Fibroblast of skin of left biceps (primary cell): ENCODE measurements around the gene CSF2RB.

ENCODE experiments used
- DNase-seq, 2 experiments: peaks; one replicate each; pipeline ENCODE4 v3.0.0-alpha.2; 2013; ENCODE audit warnings: low read depth in 2 of 2

Gene CSF2RB

GRCh38 chr22:36936362-36937116 is 23.1 kb downstream of the CSF2RB start:
- DNase-seq, result no peak

GRCh38 chr22:36937319-36938027 is 24.0 kb downstream of the CSF2RB start:
- no peak for DNase-seq

GRCh38 chr22:36938028-36938425 is 24.6 kb downstream of the CSF2RB start:
- no peak for DNase-seq

GRCh38 chr22:36938886-36939285 is 25.5 kb downstream of the CSF2RB start:
- DNase-seq, result no peak

GRCh38 chr22:36940676-36941075 is 27.2 kb downstream of the CSF2RB start:
- no peak for DNase-seq

- DNase-seq, result no peak
Measured at GRCh38 chr22:36942556-36942955, 29.1 kb downstream of the CSF2RB start.

- no peak for DNase-seq
Measured at GRCh38 chr22:36946421-36947158, 33.2 kb downstream of the CSF2RB start.

- no peak for DNase-seq
Measured at GRCh38 chr22:36948273-36949225, 35.1 kb downstream of the CSF2RB start.

GRCh38 chr22:36950797-36951590 is 37.6 kb downstream of the CSF2RB start:
- DNase-seq, result no peak

GRCh38 chr22:36951746-36952145 is 38.3 kb downstream of the CSF2RB start:
- DNase-seq, result no peak

- no peak for DNase-seq
Measured at GRCh38 chr22:36953239-36954080, 40.0 kb downstream of the CSF2RB start.

GRCh38 chr22:36954251-36955014 is 41.0 kb downstream of the CSF2RB start:
- DNase-seq, result no peak

GRCh38 chr22:36955691-36956090 is 42.3 kb downstream of the CSF2RB start:
- DNase-seq, result no peak

- no peak for DNase-seq
Measured at GRCh38 chr22:36958366-36958765, 44.9 kb downstream of the CSF2RB start.

GRCh38 chr22:36961626-36962025 is 48.2 kb downstream of the CSF2RB start:
- no peak for DNase-seq

- DNase-seq, result no peak
Measured at GRCh38 chr22:36963302-36963701, 49.9 kb downstream of the CSF2RB start.

- no peak for DNase-seq
Measured at GRCh38 chr22:36964106-36964505, 50.7 kb downstream of the CSF2RB start.

- no peak for DNase-seq
Measured at GRCh38 chr22:36965696-36966095, 52.3 kb downstream of the CSF2RB start.
